KMS-11 (cell line): ENCODE data around the gene SLC22A2.

Experiments used
- H2AFZ ChIP-seq: fragments of 200-600 bp; sonication (generic); 2 replicates; pipeline ENCODE4 v1.6.1; 2016; ENCODE audit warnings: antibody characterized with exemption, mixed run types, low read depth
- H3K27ac ChIP-seq: fragments of 200-600 bp; sonication (generic); 2 replicates; pipeline ENCODE4 v1.6.1; 2016; ENCODE audit warnings: mild to moderate bottlenecking, mixed run types
- H3K27me3 ChIP-seq: fragments of 200-600 bp; sonication (generic); 2 replicates; pipeline ENCODE4 v1.6.1; 2017; ENCODE audit warnings: mild to moderate bottlenecking, low read depth, mixed run types, moderate library complexity; ENCODE audit not compliant: insufficient read depth
- H3K36me3 ChIP-seq: fragments of 200-600 bp; sonication (generic); 2 replicates; pipeline ENCODE4 v1.6.1; 2017; ENCODE audit warnings: mild to moderate bottlenecking, mixed run types; ENCODE audit not compliant: insufficient read depth
- H3K4me1 ChIP-seq: fragments of 200-600 bp; sonication (generic); 2 replicates; pipeline ENCODE4 v1.6.1; 2016; ENCODE audit warnings: mild to moderate bottlenecking, low read depth, mixed run types; ENCODE audit not compliant: poor library complexity, severe bottlenecking
- H3K4me2 ChIP-seq: fragments of 200-600 bp; sonication (generic); 2 replicates; pipeline ENCODE4 v1.7.0; 2016; ENCODE audit warnings: mild to moderate bottlenecking, mixed run types
- H3K4me3 ChIP-seq: fragments of 200-600 bp; sonication (generic); IDR thresholded peaks from 2 replicates; pipeline ENCODE4 v1.6.1; 2017; ENCODE audit warnings: low read depth, low read length, mixed read lengths; ENCODE audit not compliant: insufficient read depth
- H3K79me2 ChIP-seq: fragments of 200-600 bp; sonication (generic); 2 replicates; pipeline ENCODE4 v1.6.1; 2016; ENCODE audit warnings: low read depth, mixed run types; ENCODE audit not compliant: insufficient read depth
- H3K9ac ChIP-seq: fragments of 200-600 bp; sonication (generic); 2 replicates; pipeline ENCODE4 v1.6.1; 2016; ENCODE audit warnings: mild to moderate bottlenecking, mixed run types
- H4K20me1 ChIP-seq: fragments of 200-600 bp; sonication (generic); 2 replicates; pipeline ENCODE4 v1.6.1; 2016; ENCODE audit warnings: mild to moderate bottlenecking, mixed run types; ENCODE audit not compliant: insufficient read depth
- TF ChIP-seq, protein P1 (sequence below): fragments of 200-600 bp; sonication (generic); conservative IDR thresholded peaks from 2 replicates; pipeline ENCODE4 v1.6.1; 2017; ENCODE audit warnings: low read depth, mild to moderate bottlenecking, antibody characterized with exemption, low read length, moderate library complexity, mixed read lengths

Gene SLC22A2

DNA sequence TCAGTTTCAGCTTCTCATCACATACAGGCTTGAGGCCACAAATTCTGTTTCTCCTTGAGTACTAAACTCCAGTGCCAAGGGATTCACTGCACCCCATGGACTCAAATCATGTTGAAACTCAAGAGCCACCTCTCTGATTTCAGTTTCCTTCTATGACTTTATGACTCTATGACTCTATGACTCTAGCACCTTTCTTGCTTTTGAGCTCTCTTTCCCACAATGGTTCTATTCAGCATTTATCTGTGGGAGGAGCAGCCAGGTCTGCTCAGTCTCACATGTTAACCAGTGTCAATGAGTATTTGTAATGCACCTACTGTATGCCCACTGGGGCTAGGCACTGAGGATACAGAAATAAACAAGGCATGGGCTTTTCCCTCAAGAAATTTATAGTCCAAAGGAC is 14.6 kb upstream of the SLC22A2 start:
- Histone ChIP-seq H3K27me3 (no peaks in the 10 kb centered on the region), H3K36me3 (no peaks in the 10 kb centered on the region), H3K9ac (no peak overlapping the region), H4K20me1 (no peaks in the 10 kb centered on the region), H3K4me2 (no peak overlapping the region), H3K4me1 (no peaks in the 10 kb centered on the region), H3K27ac (no peak overlapping the region), H3K79me2 (no peaks in the 10 kb centered on the region), H2AFZ (no peak overlapping the region), H3K4me3 (no peak overlapping the region)
- TF ChIP-seq, protein P1, sequence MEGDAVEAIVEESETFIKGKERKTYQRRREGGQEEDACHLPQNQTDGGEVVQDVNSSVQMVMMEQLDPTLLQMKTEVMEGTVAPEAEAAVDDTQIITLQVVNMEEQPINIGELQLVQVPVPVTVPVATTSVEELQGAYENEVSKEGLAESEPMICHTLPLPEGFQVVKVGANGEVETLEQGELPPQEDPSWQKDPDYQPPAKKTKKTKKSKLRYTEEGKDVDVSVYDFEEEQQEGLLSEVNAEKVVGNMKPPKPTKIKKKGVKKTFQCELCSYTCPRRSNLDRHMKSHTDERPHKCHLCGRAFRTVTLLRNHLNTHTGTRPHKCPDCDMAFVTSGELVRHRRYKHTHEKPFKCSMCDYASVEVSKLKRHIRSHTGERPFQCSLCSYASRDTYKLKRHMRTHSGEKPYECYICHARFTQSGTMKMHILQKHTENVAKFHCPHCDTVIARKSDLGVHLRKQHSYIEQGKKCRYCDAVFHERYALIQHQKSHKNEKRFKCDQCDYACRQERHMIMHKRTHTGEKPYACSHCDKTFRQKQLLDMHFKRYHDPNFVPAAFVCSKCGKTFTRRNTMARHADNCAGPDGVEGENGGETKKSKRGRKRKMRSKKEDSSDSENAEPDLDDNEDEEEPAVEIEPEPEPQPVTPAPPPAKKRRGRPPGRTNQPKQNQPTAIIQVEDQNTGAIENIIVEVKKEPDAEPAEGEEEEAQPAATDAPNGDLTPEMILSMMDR: no peak

DNA sequence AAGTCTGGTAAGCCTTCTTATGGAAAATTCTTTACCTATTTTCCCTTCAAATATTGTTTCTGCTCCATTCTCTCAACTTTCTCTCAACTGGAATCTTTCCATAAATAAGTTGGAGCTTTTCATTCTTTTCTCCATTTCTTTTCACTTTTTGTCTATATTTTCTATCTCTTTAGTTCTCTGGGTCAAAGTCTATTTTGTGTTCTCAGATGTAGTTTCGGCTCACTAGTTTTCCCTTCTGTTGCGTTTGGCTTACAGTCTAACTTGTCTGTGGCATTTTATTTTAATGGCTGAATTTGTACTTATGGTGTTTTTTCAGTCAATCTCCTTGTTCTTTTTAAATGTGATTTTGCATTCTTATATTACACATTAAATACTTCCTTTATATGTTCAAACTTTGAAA is 14.1 kb upstream of the SLC22A2 start:
- TF ChIP-seq, protein P1: no peak
- no peak overlapping the region for H3K4me2 ChIP-seq
- no peak overlapping the region for H3K9ac ChIP-seq
- H3K27me3 ChIP-seq: no peaks in the 10 kb centered on the region
- no peaks in the 10 kb centered on the region for H3K79me2 ChIP-seq
- no peaks in the 10 kb centered on the region for H3K4me1 ChIP-seq
- H3K4me3 ChIP-seq: no peak overlapping the region
- H3K36me3 ChIP-seq: no peaks in the 10 kb centered on the region
- H4K20me1 ChIP-seq: no peaks in the 10 kb centered on the region
- no peak overlapping the region for H3K27ac ChIP-seq
- H2AFZ ChIP-seq: no peak overlapping the region

DNA sequence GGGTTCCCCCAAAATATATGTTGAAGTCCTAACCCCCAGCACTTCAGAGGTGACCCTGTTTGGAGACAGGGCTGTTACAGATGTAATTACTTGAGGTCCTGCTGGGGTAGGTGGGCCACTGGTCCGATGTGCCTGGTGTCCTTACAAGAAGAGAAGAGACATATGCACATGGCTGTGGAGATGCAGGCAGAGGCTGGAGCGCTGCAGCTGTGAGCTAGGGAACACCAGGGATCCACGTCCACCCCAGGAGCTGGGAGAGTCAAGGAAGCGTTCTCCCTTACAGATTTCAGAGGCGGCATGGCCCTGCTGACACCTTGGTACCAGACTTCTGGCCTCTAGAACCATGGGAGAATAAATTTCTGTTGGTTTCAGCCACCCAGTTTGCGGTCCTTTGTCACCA is 11.7 kb upstream of the SLC22A2 start:
- TF ChIP-seq, protein P1: no peak
- Histone ChIP-seq H2AFZ (no peak overlapping the region), H3K4me2 (no peak overlapping the region), H4K20me1 (no peaks in the 10 kb centered on the region), H3K4me3 (no peak overlapping the region), H3K4me1 (peaks cover 13% of the 10 kb centered on the region), H3K9ac (no peak overlapping the region), H3K27me3 (no peaks in the 10 kb centered on the region), H3K36me3 (no peaks in the 10 kb centered on the region), H3K79me2 (no peaks in the 10 kb centered on the region), H3K27ac (no peak overlapping the region)

DNA sequence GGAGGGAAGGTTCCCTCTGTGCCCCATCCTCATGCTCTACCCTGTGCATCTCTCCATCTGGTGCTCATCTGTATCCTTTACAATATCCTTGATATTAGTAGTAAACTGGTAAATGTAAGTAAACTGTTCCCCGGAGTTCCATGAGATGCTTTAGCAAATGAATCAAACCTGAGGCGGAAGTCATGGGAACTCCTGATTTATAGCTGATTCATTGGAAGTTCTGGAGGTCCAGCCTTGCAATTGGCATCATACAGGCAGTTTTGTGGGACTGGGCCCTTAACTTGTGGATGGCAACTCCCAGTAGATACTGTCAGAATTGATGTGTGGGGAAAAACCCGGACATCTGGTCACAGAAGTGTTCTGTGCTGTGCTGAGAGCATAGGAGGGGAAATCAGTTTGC is 11.2 kb upstream of the SLC22A2 start:
- H3K4me2 ChIP-seq: no peak overlapping the region

More for the DNA sequence above, 11.2 kb upstream of the SLC22A2 start:
- no peaks in the 10 kb centered on the region for H3K36me3 ChIP-seq
- no peak overlapping the region for H3K4me3 ChIP-seq
- TF ChIP-seq, protein P1: no peak
- no peak overlapping the region for H3K9ac ChIP-seq
- H3K79me2 ChIP-seq: no peaks in the 10 kb centered on the region
- no peaks in the 10 kb centered on the region for H3K27me3 ChIP-seq
- no peaks in the 10 kb centered on the region for H4K20me1 ChIP-seq
- H3K4me1 ChIP-seq: peaks cover 16% of the 10 kb centered on the region
- H3K27ac ChIP-seq: no peak overlapping the region
- H2AFZ ChIP-seq: no peak overlapping the region
